ENCODE measurements around the gene CTIF. TPM values are rescaled to one million over a fixed set of nuclear protein-coding genes. Genes with fewer than 3 reads are reported as not detected.

CTIF gene
- polyA plus RNA-seq, 1 donor from 2014 or later = 50.2 TPM

GRCh38 chr18:48847807-48848486 lies 309.1 kb downstream of the CTIF start:
- no peaks in the 10 kb centered on the region for H3K36me3 ChIP-seq (ENCODE audit: insufficient read depth, low read length)
- H3K79me2 ChIP-seq (replicated peaks; ENCODE audit: insufficient read depth, low read length) = no peaks in the 10 kb centered on the region
- no peak overlapping the region for H3K4me3 ChIP-seq (ENCODE audit: low read length)
- H3K27ac ChIP-seq (ENCODE audit: low read length) = no peak overlapping the region
- H3K9ac ChIP-seq (ENCODE audit: low read length) = no peak overlapping the region
- H4K20me1 ChIP-seq (ENCODE audit: insufficient read depth) = no peaks in the 10 kb centered on the region
- H3K27me3 ChIP-seq (ENCODE audit: insufficient read depth, low read depth, low read length) = no peaks in the 10 kb centered on the region
- H2AFZ ChIP-seq (ENCODE audit: low read depth, low read length) = no peak overlapping the region
- no peak overlapping the region for H3K4me2 ChIP-seq (ENCODE audit: low read length)
- no peaks in the 10 kb centered on the region for H3K9me2 ChIP-seq (ENCODE audit: insufficient read depth, low read length)
- TF ChIP-seq MXI1 (conservative IDR thresholded peaks at IDR 0.05; ENCODE audit: poor library complexity, severe bottlenecking) = no peak
- no peak for TF ChIP-seq POLR2AphosphoS5 (IDR thresholded peaks at IDR 0.05)
- TF ChIP-seq CTCF (IDR thresholded peaks at IDR 0.05; ENCODE audit: poor library complexity, severe bottlenecking) = no peak
- TF ChIP-seq REST (IDR thresholded peaks at IDR 0.05; ENCODE audit: borderline replicate concordance) = no peak
- no peak for TF ChIP-seq TAF1 (IDR thresholded peaks at IDR 0.05; ENCODE audit: low read depth)
- TF ChIP-seq RAD21 (conservative IDR thresholded peaks at IDR 0.05) = no peak
- TF ChIP-seq EP300 (conservative IDR thresholded peaks at IDR 0.05; ENCODE audit: poor library complexity, severe bottlenecking) = no peak
- H3F3A ChIP-seq (ENCODE audit: insufficient read depth, low read length, poor library complexity, severe bottlenecking) = no peaks in the 10 kb centered on the region
- no peaks in the 10 kb centered on the region for H3K9me3 ChIP-seq (ENCODE audit: low read length)

- Histone ChIP-seq H3K4me3 (ENCODE audit: low read length) (no peak overlapping the region), H3K27ac (ENCODE audit: low read length) (no peak overlapping the region), H3K27me3 (ENCODE audit: insufficient read depth, low read depth, low read length) (no peaks in the 10 kb centered on the region), H3K9ac (ENCODE audit: low read length) (no peak overlapping the region), H3K9me2 (ENCODE audit: insufficient read depth, low read length) (no peaks in the 10 kb centered on the region), H3K4me2 (ENCODE audit: low read length) (no peak overlapping the region), H4K20me1 (ENCODE audit: insufficient read depth) (no peaks in the 10 kb centered on the region), H3K79me2 (replicated peaks; ENCODE audit: insufficient read depth, low read length) (no peaks in the 10 kb centered on the region), H2AFZ (ENCODE audit: low read depth, low read length) (no peak overlapping the region), H3F3A (ENCODE audit: insufficient read depth, low read length, poor library complexity, severe bottlenecking) (no peaks in the 10 kb centered on the region), H3K9me3 (ENCODE audit: low read length) (no peaks in the 10 kb centered on the region), H3K36me3 (ENCODE audit: insufficient read depth, low read length) (no peaks in the 10 kb centered on the region)
- TF ChIP-seq POLR2AphosphoS5 (IDR thresholded peaks at IDR 0.05) = no peak
- no peak for TF ChIP-seq EZH2 (IDR thresholded peaks at IDR 0.05; ENCODE audit: borderline replicate concordance, insufficient read depth, low read length, poor library complexity, severe bottlenecking)
- TF ChIP-seq RAD21 (conservative IDR thresholded peaks at IDR 0.05) = no peak
- TF ChIP-seq CTCF (IDR thresholded peaks at IDR 0.05; ENCODE audit: poor library complexity, severe bottlenecking) = no peak
- TF ChIP-seq REST (IDR thresholded peaks at IDR 0.05; ENCODE audit: borderline replicate concordance) = no peak
- TF ChIP-seq EP300 (conservative IDR thresholded peaks at IDR 0.05; ENCODE audit: poor library complexity, severe bottlenecking) = no peak
- no peak for TF ChIP-seq MXI1 (conservative IDR thresholded peaks at IDR 0.05; ENCODE audit: poor library complexity, severe bottlenecking)
- no peak for TF ChIP-seq SMC3 (conservative IDR thresholded peaks at IDR 0.05; ENCODE audit: poor library complexity)
- no peak for TF ChIP-seq TAF1 (IDR thresholded peaks at IDR 0.05; ENCODE audit: low read depth)
These were observed 309.9 kb downstream of the CTIF start for GRCh38 chr18:48848641-48849143.

Measured in neural cell (in vitro differentiated cells).